GM12878 (cell line): ENCODE measurements around the gene NQO1. TPM values are rescaled to one million over a fixed set of nuclear protein-coding genes. Genes with fewer than 3 reads are reported as not detected.

ENCODE experiments used
- ATAC-seq: fragments of 200-7000 bp; cut with Tn5 transposase; 3 replicates; pipeline ENCODE4 v1.9.1; 2020; ENCODE audit warnings: mild to moderate bottlenecking, moderate library complexity
- BruUV-seq: library from RNA; stranded (reverse); fragments of 400-500 nt; replicated peaks from 2 replicates; lab custom pipeline; 2021; lab: Mats Ljungman, UMichigan
- CTCF ChIA-PET: fragments of 300-600 bp; sonication (Branson Sonifier 250); formaldehyde crosslinking; extraction: SDS; loops from one replicate; lab custom pipeline; 2021; ENCODE audit warnings: inconsistent platforms; lab: Yijun Ruan, JAX
- POLR2A ChIA-PET: fragments of 350-600 bp; formaldehyde crosslinking; extraction: SDS; loops from one replicate; lab custom pipeline; 2021; ENCODE audit warnings: inconsistent platforms; lab: Charles Lee
- RAD21 ChIA-PET: fragments of 300-600 bp; sonication (Branson Sonifier 250); formaldehyde crosslinking; loops from one replicate; lab custom pipeline; 2023; ENCODE audit warnings: antibody characterized with exemption; ENCODE audit not compliant: unreplicated experiment; lab: Charles Lee
- SMC1A ChIA-PET: fragments of 300-600 bp; sonication (Branson Sonifier 250); formaldehyde crosslinking; loops from one replicate; lab custom pipeline; 2023; ENCODE audit not compliant: unreplicated experiment, uncharacterized antibody; lab: Charles Lee
- DNase-seq: peaks from one replicate; pipeline ENCODE4 v3.0.0-alpha.2; 2011; ENCODE audit warnings: low read depth, low spot score
- FAIRE-seq: peaks from 3 replicates; lab custom pipeline; 2011; peaks lifted over from hg19 to GRCh38; lab: Jason Lieb, UNC
- H2AFZ ChIP-seq: 2 replicates; pipeline ENCODE4 v1.6.0; 2011; ENCODE audit warnings: low read depth, low read length, control low read depth; ENCODE audit not compliant: control insufficient read depth
- H3K27ac ChIP-seq: 2 replicates; pipeline ENCODE4 v1.5.1; 2011; ENCODE audit warnings: control low read depth; ENCODE audit not compliant: control insufficient read depth, insufficient read depth
- H3K27me3 ChIP-seq, 2 experiments: replicated peaks in 1 of 2; 2 replicates each; pipeline versions ENCODE4 v1.6.0 to v1.6.1; 2011; ENCODE audit warnings: low read length in 1 of 2; ENCODE audit not compliant: control insufficient read depth in 2 of 2, insufficient read depth in 2 of 2
- H3K36me3 ChIP-seq, 2 experiments: 2 replicates each; pipeline ENCODE4 v1.5.1; 2011; ENCODE audit warnings: low read length in 1 of 2; ENCODE audit not compliant: control insufficient read depth in 2 of 2, insufficient read depth in 2 of 2
- H3K4me1 ChIP-seq: 2 replicates; pipeline ENCODE4 v1.6.1; 2011; ENCODE audit warnings: mild to moderate bottlenecking, low read length, moderate library complexity, mixed read lengths; ENCODE audit not compliant: control insufficient read depth, insufficient read depth
- H3K4me2 ChIP-seq: 2 replicates; pipeline ENCODE4 v1.6.0; 2011; ENCODE audit warnings: control low read depth; ENCODE audit not compliant: control insufficient read depth, insufficient read depth
- H3K4me3 ChIP-seq: fragments of 200-600 bp; sonication (generic); 2 replicates; pipeline ENCODE4 v1.5.1; 2016
- H3K79me2 ChIP-seq: 2 replicates; pipeline ENCODE4 v1.6.0; 2011; ENCODE audit warnings: low read length; ENCODE audit not compliant: control insufficient read depth, insufficient read depth
- H3K9ac ChIP-seq: 2 replicates; pipeline ENCODE4 v1.8.0; 2011; ENCODE audit warnings: low read length, control low read depth, mixed read lengths; ENCODE audit not compliant: control insufficient read depth, insufficient read depth
- H3K9me3 ChIP-seq: replicated peaks from 3 replicates; pipeline ENCODE4 v1.5.1; 2011; ENCODE audit warnings: mild to moderate bottlenecking, low read length; ENCODE audit not compliant: control insufficient read depth, insufficient read depth
- H4K20me1 ChIP-seq: 2 replicates; pipeline ENCODE4 v1.6.0; 2011; ENCODE audit not compliant: control insufficient read depth, insufficient read depth
- BCLAF1 ChIP-seq: fragments of 450-650 bp; IDR thresholded peaks from 2 replicates; pipeline ENCODE4 v1.6.1; 2017; ENCODE audit warnings: antibody characterized with exemption, mild to moderate bottlenecking, moderate library complexity
- NR2F1 ChIP-seq: fragments of 450-650 bp; conservative IDR thresholded peaks from 2 replicates; pipeline ENCODE4 v1.6.1; 2017; ENCODE audit warnings: mild to moderate bottlenecking
- SMC3 ChIP-seq: IDR thresholded peaks from 2 replicates; pipeline ENCODE4 v1.6.1; 2011; ENCODE audit warnings: low read length, improper control_type of control experiment, borderline replicate concordance
- WGBS: methylation state at CpG from one replicate; pipeline ENCODE4 v1.1.6; 2016; ENCODE audit warnings: low lambda C conversion rate; ENCODE audit not compliant: insufficient replicate concordance, insufficient coverage; ENCODE audit errors: missing lambda C conversion rate; 5-methylcytosine and 5-hydroxymethylcytosine counted together
- in situ Hi-C: fragments of 300-500 bp; cut with MboI; formaldehyde crosslinking; loops from 9 replicates; pipeline ENCODE4 v1.14.3; 2018; ENCODE audit warnings: mixed read lengths
- intact Hi-C: fragments of 100-400 bp; cut with micrococcal nuclease; formaldehyde crosslinking; loops from one replicate; pipeline ENCODE4 v1.14.2; 2022; ENCODE audit not compliant: unreplicated experiment
- polyA plus RNA-seq, 11 experiments: library from polyadenylated mRNA; depleted of rRNA in 4 of 11; unstranded in 6 of 11; stranded (reverse) in 5 of 11; fragments of >200 nt; fragmentation: Nextera tagmentation in 4 of 11; fragmentation: Illumina TruSeq in 1 of 11; extraction: Ambion mirVana in 4 of 11; extraction: Trizol in 1 of 11; gene quantifications; 1 replicate in 1 of 11; 2 replicates in 10 of 11; pipeline versions ENCODE4 v1.2.1 to v1.2.3, GENCODE V29; 2011 to 2016; ENCODE audit warnings: inconsistent platforms in 2 of 11, missing spikeins in 2 of 11, low read depth in 1 of 11
- total RNA-seq, 4 experiments: library from RNA; depleted of rRNA in 3 of 4; stranded (reverse); fragments of >200 nt in 3 of 4; fragmentation: Illumina TruSeq in 1 of 4; extraction: Trizol in 1 of 4; gene quantifications; 2 replicates each; pipeline versions ENCODE4 v1.2.1 to v1.2.3, GENCODE V29; 2013 to 2021
- TF ChIP-seq, protein P1 (sequence below): IDR thresholded peaks from 2 replicates; pipeline ENCODE4 v1.6.1; 2011; ENCODE audit warnings: low read depth, mild to moderate bottlenecking, low read length, moderate library complexity, borderline replicate concordance; ENCODE audit errors: extremely low read depth

NQO1 gene
- total and polyA plus RNA-seq, 10 of the 15 experiments (the other 5 are each of a cell fraction or from before 2014, with no cell fraction given), result 24.6 to 84.9 (median 34.6) TPM

DNA sequence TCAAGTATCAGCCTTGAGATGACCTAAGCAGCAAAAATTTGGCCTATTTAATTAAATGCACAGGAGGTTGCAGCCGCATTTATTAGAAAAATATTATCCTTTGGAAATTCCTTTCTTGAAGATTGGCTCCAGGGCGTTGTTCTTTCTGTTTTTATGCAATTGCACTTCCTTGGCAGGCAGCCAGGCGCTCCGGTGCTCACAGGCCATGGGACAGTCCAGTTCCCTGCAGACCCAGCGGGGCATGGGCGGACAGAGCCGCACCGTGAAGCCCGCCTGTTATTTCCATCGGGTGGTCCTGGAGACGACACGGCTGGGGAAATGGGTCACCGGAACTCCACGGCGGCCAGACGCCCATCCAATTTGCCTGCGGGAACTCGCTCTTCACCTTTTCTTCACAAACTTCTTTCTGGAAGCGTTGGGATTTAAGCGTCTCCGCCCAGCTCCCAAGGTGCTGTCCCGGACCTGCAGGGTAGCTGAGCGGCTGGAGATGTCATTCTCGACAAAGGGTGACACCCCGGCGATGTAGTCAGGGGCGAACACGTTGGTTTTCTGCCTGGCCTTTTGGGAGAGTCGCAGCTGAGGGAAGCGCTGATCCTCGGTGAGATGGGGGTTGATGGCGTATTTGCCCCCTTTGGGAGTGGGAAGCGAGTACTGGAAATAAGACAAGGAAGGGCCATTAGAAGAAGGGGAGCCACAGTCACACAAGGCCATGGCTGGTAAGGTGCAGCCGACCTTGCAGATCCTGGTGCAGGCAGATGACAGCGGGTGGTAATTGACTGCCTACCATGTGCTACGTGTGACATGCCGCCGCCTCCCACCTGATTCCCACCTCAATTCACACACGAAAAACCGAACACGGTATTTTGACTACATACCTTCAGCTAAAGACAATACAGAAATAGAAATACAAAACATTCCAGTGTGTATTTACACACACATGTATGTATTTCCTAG, 15.9 kb upstream of the NQO1 start (continued):
- TF ChIP-seq, protein P1, sequence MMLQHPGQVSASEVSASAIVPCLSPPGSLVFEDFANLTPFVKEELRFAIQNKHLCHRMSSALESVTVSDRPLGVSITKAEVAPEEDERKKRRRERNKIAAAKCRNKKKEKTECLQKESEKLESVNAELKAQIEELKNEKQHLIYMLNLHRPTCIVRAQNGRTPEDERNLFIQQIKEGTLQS, result no peak
- no peak for TF ChIP-seq NR2F1

DNA sequence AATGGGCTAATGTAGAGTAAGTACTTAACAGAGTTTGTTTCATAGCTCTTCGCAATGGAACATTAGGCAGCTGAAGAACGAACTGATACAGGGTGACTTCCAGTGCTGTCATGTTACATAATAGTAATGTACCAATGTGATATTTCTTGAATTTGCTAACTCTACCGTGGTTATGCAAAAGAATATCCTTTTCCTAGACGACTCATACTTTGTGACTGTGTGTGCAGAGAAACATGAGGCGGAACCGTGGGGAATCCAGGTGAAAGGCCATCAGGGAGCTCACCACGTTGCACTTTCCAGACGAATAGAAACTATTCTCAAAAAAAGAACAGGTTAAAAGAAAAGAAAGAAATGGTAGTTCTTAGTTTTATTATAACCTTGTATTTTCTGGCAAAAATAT, 15.2 kb upstream of the NQO1 start:
- no peak for FAIRE-seq
- CTCF ChIA-PET, result interaction anchor here (0.6 to 2.5 kb wide), 3 partner anchors 13 to 134 kb away, joined by 3 to 12 read pairs (median 5); partner anchors contain the start of genes NOB1 and NQO1
- in situ Hi-C loops, result no loop called here

More for the DNA sequence above, 15.2 kb upstream of the NQO1 start:
- intact Hi-C loops, result no loop called here
- TF ChIP-seq BCLAF1 (no peak), SMC3 (no peak)
- TF ChIP-seq, protein P1, result no peak
- H3K27me3 ChIP-seq, result no peaks in the 10 kb centered on the region
- no peak overlapping the region for H3K4me3 ChIP-seq
- H4K20me1 ChIP-seq, result no peaks in the 10 kb centered on the region
- no TSS peak for BruUV-seq
- H3K4me2 ChIP-seq, result no peak overlapping the region
- DNase-seq, result no peak
- no peak for ATAC-seq
- 64% methylated on average over 8 of the region's 8 CpGs for WGBS
- no peaks in the 10 kb centered on the region for H3K79me2 ChIP-seq
- H3K36me3 ChIP-seq, result peaks cover 35 to 45% of the 10 kb centered on the region in 2 experiments
- no peak overlapping the region for H2AFZ ChIP-seq
- H3K9ac ChIP-seq, result no peak overlapping the region
- no peak overlapping the region for H3K27ac ChIP-seq
- no peaks in the 10 kb centered on the region for H3K9me3 ChIP-seq
- ChIA-PET SMC1A (interaction anchor here (0.6 to 1.6 kb wide), 3 partner anchors 11 to 30 kb away, joined by 3 read pairs; no protein-coding TSS in a partner anchor), POLR2A (interaction anchor here (0.6 kb wide), 1 partner anchor 8 kb away, joined by 3 read pairs; no protein-coding TSS in a partner anchor), RAD21 (interaction anchor here (1.1 to 1.3 kb wide), 2 partner anchors 13 to 15 kb away, joined by 4 to 5 read pairs; partner anchors contain the start of genes NOB1 and NQO1)
- H3K4me1 ChIP-seq, result no peaks in the 10 kb centered on the region
